ENCODE results near the gene SLC25A47.
"Not testable (repeated sequence)": the region's sequence is repeated elsewhere in the genome, so short reads cannot be mapped to it uniquely, and the experiment has no call there.

The SLC25A47 gene

GRCh38 chr14:100328495-100329163, 5.5 kb downstream of the SLC25A47 start:
- DNase-seq: no peak

GRCh38 chr14:100329233-100330006, 6.3 kb downstream of the SLC25A47 start:
- DNase-seq: no peak

- no peak for DNase-seq
Observed at GRCh38 chr14:100330007-100330344, 6.8 kb downstream of the SLC25A47 start.

- DNase-seq: peak; percentile 47
Observed at GRCh38 chr14:100330388-100330931, 7.3 kb downstream of the SLC25A47 start.

- DNase-seq: no peak
Observed at GRCh38 chr14:100332071-100332639, 9.0 kb downstream of the SLC25A47 start.

- DNase-seq: no peak
Observed at GRCh38 chr14:100332797-100333196, 9.7 kb downstream of the SLC25A47 start.

GRCh38 chr14:100333311-100333710, 10.2 kb downstream of the SLC25A47 start:
- no peak for DNase-seq

GRCh38 chr14:100333827-100334226, 10.7 kb downstream of the SLC25A47 start:
- no peak for DNase-seq

- DNase-seq: no peak
Observed at GRCh38 chr14:100334904-100335303, 11.8 kb downstream of the SLC25A47 start.

- no peak for DNase-seq
Observed at GRCh38 chr14:100336618-100337530, 13.7 kb downstream of the SLC25A47 start.

GRCh38 chr14:100339766-100340422, 16.8 kb downstream of the SLC25A47 start:
- no peak for DNase-seq

- no peak for DNase-seq
Observed at GRCh38 chr14:100340423-100340813, 17.3 kb downstream of the SLC25A47 start.

- no peak for DNase-seq
Observed at GRCh38 chr14:100341301-100342031, 18.3 kb downstream of the SLC25A47 start.

GRCh38 chr14:100342195-100342594, 19.1 kb downstream of the SLC25A47 start:
- no peak for DNase-seq

- DNase-seq: not testable (repeated sequence)
Observed at GRCh38 chr14:100342826-100343225, 19.7 kb downstream of the SLC25A47 start.

GRCh38 chr14:100344657-100345056, 21.5 kb downstream of the SLC25A47 start:
- not testable (repeated sequence) for DNase-seq

- no peak for DNase-seq
Observed at GRCh38 chr14:100345711-100346110, 22.6 kb downstream of the SLC25A47 start.

- no peak for DNase-seq
Observed at GRCh38 chr14:100346306-100347091, 23.4 kb downstream of the SLC25A47 start.

GRCh38 chr14:100348253-100348729, 25.2 kb downstream of the SLC25A47 start:
- DNase-seq: peak; percentile 92

Data from COR-L47 (cell line).